VCaP (cell line): ENCODE data around the gene GOLGA8A.

Experiments used
- H3K27ac ChIP-seq: fragments of 450-650 bp; 2 replicates; pipeline ENCODE4 v1.5.1; 2017
- CTCF ChIP-seq: fragments of 450-650 bp; conservative IDR thresholded peaks from 2 replicates; pipeline ENCODE4 v1.5.1; 2017; ENCODE audit warnings: mild to moderate bottlenecking, moderate library complexity

The GOLGA8A gene

DNA sequence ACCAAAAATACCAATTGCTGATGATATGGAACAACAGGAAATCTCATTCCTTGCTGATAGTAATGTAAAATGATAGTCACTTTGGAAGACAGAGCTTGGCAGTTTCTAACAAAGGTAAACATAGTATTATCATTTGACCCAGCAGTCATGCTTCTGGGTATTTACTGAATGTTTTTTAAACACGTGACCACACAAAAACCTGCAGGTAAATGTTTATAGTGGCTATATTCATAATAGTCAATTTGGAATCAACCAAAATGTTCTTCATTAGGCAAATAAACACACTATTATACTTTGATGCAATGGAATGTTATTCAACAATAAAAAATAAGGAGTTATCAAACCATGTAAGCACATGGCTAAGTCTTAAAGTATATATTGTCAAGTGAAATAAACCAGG is 24.1 kb upstream of the GOLGA8A start:
- peak overlapping the region; percentile 51 for H3K27ac ChIP-seq
- no peak for TF ChIP-seq CTCF

DNA sequence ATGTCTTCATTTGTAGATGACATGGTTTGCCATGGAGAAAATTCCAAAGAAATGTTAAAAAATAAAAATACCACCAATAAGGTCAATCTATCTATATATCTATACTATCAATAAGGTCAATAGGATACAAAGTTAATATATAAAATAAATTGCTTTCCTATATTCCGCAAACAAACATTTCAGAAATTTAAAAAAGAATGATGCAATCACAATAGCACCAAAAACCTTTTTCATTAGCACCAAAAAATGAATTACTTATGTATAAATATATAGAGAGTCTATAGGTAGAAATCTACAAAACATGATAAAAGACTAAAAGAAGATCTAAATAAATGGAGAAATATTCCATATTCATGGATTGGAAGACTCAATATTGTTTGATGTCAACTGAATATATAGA is 22.8 kb upstream of the GOLGA8A start:
- no peak overlapping the region for H3K27ac ChIP-seq
- no peak for TF ChIP-seq CTCF

DNA sequence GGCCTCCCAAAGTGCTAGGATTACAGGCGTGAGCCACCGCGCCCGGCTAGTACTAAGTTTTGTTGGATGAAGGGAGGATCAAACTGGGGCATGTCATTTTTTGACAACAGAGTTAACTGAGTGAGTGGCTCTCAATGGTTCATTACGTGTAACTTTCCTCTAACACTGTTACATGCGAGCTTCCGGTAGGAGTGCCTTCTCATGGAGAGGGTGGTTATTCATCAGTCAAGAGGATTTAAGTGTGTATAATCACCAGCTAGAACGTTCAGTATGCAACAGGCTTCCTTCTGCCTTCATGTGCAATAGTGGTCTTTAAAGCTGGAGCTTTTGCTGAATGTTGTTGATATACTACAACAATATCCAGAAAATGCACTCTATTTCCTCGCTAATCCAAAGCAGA is 19.1 kb upstream of the GOLGA8A start:
- peak overlapping the region; percentile 46 for H3K27ac ChIP-seq
- TF ChIP-seq CTCF, result no peak

DNA sequence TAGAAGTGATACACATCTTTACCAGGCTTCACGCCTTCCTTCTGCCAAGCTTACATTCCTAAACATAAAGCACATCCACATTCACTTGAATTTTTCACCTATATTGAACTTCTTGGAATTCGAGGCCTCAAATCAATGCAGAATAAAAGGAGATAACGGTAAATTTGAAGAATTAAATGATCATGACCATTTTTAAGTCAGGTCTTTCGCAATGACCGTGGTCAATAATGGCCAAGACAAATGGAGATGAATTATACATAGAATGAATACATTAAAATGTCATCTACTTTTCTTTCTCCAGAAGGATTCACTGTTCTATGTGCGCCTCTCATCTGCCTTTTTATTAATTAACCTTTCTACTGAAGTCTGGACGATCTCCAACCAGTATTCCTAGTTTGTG is 5.3 kb upstream of the GOLGA8A start:
- no peak overlapping the region for H3K27ac ChIP-seq
- no peak for TF ChIP-seq CTCF

GRCh38 chr15:34439878-34440277 is 2.3 kb upstream of the GOLGA8A start:
- no peak overlapping the region for H3K27ac ChIP-seq
- TF ChIP-seq CTCF, result no peak

- TF ChIP-seq CTCF, result no peak
- H3K27ac ChIP-seq, result peak overlapping the region; percentile 42; the same call in 1 of the 2 replicates
These were observed 609 bp downstream of the GOLGA8A start for GRCh38 chr15:34436956-34437442.

DNA sequence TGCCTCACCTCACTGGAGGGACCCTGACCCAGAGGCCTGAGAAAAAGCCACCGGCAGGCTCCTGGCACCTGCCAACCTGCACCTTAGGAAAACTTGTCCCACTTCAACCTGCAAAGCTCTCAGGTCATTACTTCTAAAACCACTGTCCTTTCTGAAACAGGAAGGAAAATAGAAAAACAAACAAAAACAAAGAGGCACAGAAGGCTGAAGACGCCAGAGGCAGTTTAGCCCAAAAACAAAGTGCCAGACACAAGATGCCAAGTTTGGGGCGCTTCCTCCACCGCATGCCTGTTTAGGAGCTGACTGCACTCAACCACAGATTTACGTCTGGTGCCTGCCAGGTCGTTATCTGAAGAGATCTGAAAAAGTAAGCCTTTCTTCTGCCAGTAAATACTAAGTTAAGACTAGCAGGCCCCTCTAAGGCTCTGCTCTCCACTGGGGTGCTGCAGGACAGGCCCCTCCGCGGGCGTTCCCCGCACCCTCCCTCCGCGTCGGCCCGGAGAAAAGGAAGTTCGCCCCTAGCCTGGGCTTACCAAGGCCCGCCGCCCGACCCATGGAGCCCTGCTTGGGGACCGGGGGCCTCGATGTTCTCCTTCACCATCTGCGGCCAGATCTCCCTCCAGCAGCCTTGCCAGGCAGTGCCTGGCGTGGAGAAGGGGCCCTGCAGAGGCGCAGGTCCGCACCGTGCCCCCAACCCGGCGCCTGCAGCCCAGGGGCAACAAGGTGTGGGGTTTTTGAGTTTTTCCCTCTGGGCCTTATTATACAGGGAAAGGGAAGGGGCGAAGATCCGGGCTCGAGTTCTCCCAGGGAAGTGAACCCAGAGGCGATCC is 1.3 kb downstream of the GOLGA8A start:
- TF ChIP-seq CTCF, result no peak

More for the DNA sequence above, 1.3 kb downstream of the GOLGA8A start:
- H3K27ac ChIP-seq, result peak overlapping the region; percentile 42; the same call in 1 of the 2 replicates
